Raji (cell line): ENCODE results near the gene LSAMP.

Experiments
- POLR2A ChIP-seq: IDR thresholded peaks from 2 replicates; pipeline ENCODE4 v1.6.1; 2011; ENCODE audit warnings: low read depth, low read length, control low read depth; ENCODE audit not compliant: insufficient read depth

The LSAMP gene

DNA sequence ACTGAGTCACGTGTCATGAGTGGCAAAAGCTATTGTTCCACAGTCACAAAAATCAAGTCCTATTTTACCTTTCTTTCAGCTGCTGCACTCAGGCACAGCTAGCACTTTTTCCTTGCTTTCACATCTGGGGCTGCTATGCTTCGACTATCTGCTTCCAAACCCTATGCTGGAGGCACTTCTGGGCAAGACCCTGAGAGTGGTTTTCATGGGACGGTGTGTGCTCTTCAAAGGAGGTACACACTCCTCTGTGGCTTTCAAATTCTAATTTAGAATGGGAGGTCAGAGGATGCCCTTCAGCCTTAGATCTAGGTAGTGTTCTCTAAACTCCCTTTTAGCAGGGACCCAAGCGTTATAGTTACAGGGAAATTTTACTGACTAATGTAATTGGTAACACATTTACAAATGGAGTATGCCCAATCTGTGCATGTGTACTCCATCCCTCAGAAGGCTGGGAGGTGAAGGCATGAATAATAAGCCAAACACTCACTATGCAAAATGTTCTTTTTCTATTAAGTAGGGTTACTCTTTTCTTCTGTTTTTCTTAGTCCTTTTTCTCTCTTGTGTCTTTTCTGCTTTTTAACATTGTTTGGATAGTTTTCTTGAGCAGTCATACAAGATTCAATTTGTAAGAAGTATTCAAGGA is 188.3 kb downstream of the LSAMP start:
- no peak for TF ChIP-seq POLR2A

DNA sequence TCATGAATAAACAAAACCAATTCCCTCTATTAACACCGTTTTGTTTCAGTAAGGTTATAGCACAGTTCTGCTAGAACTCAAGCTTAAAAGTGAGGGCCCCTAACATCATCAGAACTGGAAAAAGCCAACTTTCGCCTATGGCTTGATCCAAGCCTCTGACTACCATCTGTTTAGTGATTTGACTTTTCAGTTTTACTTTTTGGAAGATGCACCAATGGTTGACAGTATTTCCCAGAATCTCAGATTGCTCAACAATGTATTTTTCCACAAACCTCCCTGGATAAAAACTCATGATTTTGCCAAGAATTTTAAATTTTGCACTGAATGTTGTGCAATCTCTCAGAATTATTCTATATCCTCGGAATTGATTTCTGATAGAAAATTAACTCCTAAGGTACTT is 190.7 kb downstream of the LSAMP start:
- TF ChIP-seq POLR2A: no peak

DNA sequence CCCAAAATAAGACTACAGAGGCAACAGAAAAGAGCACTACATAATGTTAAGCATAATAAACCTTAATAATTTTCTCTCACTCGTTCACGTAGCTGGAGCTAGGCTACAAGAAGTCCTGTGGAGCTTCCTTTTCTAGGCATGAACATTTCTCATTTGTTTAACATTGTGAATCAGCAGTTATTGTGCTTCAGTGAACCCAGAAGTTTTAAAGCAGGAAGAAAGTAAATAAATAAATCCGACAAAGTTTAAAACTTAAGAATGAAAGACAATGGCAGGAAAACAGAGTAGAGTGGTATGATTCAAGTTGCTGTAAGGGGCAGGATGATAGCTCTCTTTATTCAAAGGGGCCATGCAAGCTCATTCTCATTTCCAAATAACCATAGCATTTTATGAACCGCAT is 191.8 kb downstream of the LSAMP start:
- no peak for TF ChIP-seq POLR2A

DNA sequence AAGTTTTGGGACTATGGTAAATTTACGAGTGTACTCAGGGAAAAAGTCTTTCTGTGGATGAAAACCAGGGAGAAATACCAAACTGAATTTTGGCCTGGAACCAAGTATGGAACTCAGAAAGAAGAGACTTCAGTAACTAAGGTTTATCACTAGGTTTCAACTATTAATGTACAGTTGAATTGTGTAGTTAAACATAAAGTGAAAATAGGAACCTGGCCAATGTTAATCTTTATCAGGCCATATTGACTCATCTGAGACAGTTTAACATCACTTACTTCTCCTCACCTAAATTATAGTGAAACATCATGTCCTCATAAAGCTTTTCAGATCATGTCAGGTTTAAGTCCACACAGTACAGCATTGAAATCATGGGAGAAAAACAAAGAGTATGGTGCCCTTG is 197.7 kb downstream of the LSAMP start:
- TF ChIP-seq POLR2A: no peak

DNA sequence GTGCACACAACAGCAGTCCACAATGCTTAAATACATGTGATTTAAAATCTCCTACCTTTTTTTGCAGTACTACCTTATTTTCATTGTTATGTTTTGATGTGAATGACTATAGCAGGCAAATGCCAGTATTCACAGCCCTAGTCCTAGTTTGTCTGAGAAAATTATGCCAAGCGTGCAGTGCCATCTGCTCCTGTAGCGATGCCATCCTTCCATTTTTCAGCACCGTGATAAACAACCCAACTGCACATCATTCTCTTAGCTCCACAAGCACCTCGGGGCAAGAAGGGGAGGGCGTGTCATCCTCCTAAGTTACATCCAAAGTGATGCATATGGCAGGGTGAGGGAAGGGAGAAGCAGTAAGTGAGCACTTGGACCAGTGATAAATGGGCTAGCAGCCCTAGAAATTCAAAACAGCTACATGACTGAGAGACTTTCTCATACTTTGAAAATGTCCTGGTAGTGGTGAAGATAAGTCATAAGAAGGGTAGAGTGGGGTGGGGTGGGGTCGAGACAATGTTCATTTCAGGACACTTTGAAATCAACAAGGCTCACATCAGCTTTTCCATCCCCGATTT is 198.8 kb downstream of the LSAMP start:
- no peak for TF ChIP-seq POLR2A

DNA sequence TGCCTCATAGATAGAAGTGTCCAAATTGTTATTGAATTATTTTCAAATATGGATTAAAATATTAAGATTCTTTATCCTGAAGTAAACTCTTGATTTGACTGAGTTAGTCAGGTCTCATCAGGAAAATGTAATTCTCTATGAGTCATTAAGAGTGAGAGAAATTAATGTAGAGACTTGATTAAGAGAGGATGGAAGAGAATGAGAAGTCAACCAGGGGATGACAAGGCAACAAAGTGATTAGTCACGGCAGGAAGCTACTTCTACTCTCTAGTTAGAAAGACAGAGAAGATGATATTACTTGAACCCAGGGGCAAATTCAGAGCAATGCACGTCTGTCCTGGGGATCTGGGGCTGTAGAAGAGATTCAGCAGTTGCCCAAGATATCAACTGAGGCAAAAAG is 202.5 kb downstream of the LSAMP start:
- no peak for TF ChIP-seq POLR2A

DNA sequence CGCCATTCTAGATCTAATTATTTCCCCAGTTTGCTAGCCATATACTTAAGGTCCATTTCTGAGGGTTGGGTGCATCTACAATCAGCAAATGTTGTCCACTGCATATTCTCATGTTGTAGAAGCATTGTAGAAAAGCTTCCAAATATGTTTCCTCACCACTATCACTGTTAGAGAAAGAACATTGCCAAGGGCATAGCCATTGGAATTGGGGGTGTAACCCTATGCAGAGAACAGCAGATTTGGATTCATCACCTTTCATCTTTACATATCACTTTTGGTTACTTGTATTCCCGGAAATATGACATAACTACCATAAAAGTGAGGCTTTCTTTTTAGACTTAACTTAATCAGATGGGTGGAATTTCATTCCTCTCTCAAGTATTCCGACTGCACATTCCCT is 203.6 kb downstream of the LSAMP start:
- TF ChIP-seq POLR2A: no peak

DNA sequence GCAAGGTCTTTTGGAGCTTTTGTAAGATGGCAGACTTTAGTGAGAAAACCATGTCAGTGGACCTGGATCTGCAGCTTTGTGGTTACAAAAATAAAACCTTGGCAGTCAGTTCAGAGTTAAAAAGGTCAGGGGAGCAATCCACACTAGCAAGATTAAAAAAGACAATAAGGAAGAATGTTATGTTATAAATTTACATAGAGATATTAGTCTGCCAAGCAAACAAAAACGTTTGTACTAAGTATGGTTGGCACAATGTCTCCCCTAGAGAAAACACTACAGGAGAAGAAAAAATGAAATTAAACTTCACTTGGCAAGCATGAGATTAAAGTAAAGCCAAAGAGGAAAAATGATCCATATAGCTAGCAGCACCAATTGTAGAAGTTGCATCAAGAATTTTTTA is 205.0 kb downstream of the LSAMP start:
- TF ChIP-seq POLR2A: no peak

DNA sequence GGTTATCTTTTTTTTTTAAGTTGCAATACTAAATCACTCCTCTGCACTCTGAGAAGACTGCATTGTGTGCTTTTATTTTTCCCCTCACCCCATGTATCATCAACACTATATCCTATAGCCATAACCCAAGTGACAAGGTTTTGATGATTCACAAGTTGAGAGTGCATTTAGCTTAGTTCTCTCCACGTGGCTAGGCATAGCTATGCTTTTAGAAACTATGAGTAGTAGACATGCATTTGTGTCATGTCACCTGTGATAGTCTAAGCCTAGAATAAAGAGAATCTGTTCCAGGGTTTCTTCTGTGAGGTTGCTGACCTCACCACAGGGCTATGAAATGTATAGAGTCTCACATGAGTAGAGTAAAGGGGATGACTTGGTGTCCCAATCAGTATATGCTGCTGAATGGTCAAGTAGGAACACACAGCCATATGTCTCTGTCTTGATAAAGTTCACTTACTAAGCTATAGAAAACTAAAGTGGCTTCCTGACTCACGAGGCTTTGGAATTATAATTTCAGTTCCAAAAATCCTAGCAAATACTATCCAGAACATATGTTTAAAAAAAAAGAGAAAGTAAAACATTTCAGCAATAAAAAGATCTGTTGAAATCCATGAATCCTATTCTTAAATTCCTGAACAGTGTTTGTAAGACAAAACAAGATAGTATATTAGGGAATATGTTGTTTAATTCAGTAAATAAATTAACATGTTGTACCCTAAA is 206.3 kb downstream of the LSAMP start:
- no peak for TF ChIP-seq POLR2A

DNA sequence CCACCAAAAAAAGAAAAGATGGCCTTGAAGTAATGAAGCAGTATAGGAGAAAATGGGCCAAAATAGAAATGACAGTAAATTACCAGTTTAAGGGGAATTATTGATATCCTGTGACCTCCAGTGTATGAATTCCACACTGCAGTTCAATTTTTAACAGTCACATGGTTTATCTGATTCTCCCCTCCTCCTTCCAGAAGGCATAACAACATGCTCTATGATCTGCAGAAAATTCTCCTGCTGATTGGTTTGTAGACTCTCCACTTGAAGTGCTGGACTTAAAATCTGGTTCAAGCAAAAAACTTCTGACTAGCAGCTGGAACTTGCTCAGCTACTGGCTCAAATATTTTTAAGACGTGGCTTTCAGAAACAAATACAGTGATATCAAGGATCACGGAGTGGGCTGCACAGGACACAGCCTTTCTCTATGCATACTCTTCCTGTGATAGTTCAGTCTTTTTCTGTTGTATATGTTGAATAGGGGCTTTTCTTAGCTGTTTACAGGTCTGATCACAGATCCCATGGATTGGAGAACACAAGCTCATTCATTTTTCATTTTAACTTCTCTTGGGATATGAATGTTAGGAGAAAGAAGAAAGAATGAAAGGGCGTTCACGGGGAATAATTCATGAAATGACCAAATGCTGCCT is 211.5 kb downstream of the LSAMP start:
- TF ChIP-seq POLR2A: no peak

DNA sequence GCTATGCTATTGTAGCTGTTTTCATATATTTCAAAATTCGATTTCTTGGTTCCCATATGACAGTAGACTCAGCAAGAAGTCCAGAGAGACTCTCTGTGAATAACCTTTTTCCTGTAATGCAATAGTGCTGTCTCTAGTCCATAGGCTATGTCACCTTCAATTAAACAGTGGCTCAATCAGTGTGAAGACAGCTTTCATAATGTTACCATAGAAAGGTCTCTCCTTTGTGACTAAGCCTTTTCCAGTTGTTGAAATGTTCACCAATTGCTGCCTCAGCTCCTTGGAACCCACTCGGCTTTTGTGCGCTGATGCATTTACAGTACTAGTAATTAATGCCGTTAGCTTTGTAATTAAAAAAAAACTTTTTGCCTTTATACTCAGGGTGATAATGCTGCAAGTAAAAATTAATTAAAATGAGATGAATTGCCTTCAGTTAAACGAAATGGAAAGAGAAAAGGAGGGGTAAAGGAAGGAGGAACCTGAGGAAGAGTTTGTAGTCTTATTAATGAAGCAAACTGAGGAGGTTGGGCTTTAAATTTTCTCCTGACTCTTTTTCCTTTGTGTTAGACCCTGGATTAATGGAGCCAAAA is 214.8 kb downstream of the LSAMP start:
- no peak for TF ChIP-seq POLR2A

DNA sequence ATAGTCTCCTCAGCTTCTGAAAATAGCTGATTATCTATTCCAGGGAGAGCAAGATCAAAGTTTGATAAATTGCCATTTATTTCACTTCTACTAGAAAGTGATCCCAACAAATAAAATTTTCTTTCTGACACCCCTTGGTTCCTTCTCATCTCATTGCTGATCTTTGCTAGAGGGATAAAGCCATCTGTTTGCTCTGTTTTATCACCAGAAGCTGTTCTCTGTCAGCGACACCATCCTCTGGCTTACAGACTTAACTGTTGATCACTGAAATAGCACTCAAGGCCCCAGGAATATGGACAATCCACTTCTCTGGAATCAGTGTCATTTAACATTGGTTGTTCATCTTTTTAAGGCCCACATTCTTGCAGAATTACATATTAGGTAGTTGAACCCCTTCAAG is 219.0 kb downstream of the LSAMP start:
- TF ChIP-seq POLR2A: no peak

DNA sequence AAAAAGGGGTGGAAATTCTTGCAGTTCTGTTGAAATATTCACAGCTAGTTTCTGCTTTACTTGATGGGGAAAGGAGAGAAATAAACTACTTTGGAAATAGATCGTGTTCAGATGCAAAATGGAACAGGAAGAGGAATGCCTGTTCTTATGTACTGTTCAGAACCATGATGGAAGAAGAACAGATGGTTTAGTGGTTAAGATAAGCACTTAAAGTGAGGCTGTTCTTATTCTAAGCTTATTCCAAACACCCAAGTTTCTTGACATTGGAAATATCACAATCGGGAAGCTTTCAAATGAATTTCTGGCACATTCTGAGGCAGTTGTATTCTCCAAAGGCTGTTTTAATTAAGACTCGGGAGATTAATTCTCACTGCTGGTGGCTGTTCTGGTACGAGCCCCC is 228.5 kb downstream of the LSAMP start:
- TF ChIP-seq POLR2A: no peak

DNA sequence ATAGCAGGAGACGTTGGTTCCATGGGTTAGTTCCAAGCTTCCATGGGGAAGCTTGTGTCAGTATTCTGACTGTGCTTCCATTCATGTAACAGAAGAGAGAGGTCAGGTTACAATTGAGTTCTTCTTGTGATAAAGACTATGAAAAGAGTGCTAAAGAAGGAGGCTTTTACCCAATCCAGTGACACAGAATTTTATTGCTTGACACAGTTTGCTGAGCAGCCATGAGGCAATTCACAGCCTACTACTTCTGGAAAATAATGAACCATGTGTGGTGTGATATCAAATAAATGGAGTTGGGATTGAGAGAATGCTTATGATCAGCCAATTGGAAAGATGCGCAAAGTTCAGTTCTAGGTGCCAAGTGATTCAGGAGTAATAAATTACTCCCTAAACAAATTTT is 233.4 kb downstream of the LSAMP start:
- no peak for TF ChIP-seq POLR2A

DNA sequence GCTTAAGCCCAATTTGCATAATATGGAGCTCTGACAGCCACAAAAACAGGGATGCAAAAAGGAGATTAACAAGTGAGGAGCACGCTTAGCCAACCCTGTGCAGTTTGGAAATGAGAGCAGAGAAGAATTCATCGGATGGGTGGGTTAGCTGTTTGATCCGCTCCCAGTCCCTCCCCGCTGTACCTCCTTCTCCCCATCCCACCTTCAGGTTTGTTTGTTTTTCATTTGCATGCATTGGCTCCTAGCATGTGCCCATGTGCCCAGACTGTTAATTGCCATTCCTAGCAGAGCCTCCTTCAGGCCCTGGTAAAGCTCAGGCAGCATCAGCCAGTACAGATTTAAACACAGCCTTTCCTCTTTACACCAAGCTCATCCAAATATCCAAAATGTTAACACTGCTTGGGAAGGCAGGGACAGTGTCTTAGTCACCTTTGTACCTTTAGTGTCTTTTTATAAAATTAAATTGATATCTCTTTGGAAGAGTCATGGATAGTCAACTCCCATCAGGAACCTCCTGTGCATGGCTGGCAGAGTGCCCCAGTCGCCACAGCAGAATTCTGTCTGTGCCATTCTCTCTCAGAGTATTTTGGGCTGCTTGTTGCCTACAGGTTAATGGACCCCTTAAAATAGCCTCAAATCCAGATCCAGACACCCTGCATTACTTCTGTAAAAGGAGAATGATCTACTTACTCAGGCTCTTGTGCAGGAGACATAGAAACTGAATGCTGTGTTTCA is 244.2 kb downstream of the LSAMP start:
- TF ChIP-seq POLR2A: no peak
